SK-N-MC (cell line): ENCODE measurements around the gene TBC1D14.

Experiments
- EZH2 ChIP-seq: fragments of 200-600 bp; sonication (generic); IDR thresholded peaks from one replicate; pipeline ENCODE4 v1.6.1; 2017; ENCODE audit warnings: antibody characterized with exemption
- FOXP2 ChIP-seq: optimal IDR thresholded peaks from 2 replicates; pipeline ENCODE3; 2011; ENCODE audit warnings: mild to moderate bottlenecking, moderate library complexity; ENCODE audit not compliant: insufficient read depth; ENCODE audit errors: extremely low read length, control extremely low read depth
- POLR2AphosphoS5 ChIP-seq: IDR thresholded peaks from 2 replicates; pipeline ENCODE4 v1.6.1; 2012; ENCODE audit warnings: mild to moderate bottlenecking, low read depth, low read length, borderline replicate concordance

- TF ChIP-seq EZH2, result no peak
- no peak for TF ChIP-seq FOXP2
- TF ChIP-seq POLR2AphosphoS5, result no peak
Measured at GRCh38 chr4:6963139-6963611, 53.5 kb downstream of the TBC1D14 start.
